DMS114 treated with DMSO at 0.1 percent for 48 hours (cell line): ENCODE results near the gene DIP2A.

Source experiments
- DNase-seq: peaks from one replicate; lab custom pipeline; 2025; ENCODE audit not compliant: unreplicated experiment; lab: John Stamatoyannopoulos, UW

The DIP2A gene, protein sequence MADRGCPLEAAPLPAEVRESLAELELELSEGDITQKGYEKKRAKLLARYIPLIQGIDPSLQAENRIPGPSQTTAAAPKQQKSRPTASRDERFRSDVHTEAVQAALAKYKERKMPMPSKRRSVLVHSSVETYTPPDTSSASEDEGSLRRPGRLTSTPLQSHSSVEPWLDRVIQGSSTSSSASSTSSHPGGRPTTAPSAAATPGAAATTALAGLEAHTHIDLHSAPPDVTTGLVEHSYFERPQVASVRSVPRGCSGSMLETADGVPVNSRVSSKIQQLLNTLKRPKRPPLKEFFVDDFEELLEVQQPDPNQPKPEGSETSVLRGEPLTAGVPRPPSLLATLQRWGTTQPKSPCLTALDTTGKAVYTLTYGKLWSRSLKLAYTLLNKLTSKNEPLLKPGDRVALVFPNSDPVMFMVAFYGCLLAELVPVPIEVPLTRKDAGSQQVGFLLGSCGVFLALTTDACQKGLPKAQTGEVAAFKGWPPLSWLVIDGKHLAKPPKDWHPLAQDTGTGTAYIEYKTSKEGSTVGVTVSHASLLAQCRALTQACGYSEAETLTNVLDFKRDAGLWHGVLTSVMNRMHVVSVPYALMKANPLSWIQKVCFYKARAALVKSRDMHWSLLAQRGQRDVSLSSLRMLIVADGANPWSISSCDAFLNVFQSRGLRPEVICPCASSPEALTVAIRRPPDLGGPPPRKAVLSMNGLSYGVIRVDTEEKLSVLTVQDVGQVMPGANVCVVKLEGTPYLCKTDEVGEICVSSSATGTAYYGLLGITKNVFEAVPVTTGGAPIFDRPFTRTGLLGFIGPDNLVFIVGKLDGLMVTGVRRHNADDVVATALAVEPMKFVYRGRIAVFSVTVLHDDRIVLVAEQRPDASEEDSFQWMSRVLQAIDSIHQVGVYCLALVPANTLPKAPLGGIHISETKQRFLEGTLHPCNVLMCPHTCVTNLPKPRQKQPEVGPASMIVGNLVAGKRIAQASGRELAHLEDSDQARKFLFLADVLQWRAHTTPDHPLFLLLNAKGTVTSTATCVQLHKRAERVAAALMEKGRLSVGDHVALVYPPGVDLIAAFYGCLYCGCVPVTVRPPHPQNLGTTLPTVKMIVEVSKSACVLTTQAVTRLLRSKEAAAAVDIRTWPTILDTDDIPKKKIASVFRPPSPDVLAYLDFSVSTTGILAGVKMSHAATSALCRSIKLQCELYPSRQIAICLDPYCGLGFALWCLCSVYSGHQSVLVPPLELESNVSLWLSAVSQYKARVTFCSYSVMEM (N-terminal part only)

DNA sequence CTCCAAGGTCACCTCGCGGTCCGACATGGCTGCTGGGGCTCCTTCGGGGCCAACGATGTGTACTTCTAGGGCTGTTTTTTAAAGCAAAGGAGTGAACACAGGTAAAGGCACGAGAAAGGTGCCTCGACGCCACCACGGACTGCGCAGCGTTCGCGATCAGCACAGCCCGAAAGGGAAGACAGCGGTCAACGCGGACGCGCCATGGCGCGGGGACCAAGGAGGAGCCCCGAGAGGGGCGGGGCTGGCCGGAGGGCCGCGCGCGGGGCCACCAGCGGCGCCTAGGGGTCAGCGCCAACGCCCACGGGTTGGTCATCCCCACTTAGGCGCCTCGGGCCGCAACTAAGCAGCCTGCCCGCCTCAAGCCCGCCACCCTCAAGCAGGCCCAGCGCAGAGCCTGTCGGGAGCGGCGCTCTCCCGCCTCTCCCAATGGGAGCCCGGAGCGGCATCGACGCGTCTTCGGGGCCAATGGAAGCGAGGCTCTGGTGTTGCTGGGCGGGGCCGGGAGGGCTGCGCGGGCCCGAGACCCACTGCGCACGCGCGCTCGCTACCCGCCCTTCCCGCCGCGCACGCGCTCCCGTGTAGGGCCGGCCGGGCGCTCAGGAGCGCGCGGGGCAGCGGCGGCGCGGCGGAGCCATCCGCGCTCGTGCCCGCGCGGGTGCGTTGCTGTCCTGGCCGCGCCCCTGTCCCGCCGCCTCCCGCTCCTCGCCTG, at the start of gene DIP2A:
Gene DIP2A (plus strand): TSS at position 577 of the 709 bp plus-strand sequence. CDS start 241 bp downstream, outside the sequence.
- DNase-seq, result peak; percentile 82

DNA sequence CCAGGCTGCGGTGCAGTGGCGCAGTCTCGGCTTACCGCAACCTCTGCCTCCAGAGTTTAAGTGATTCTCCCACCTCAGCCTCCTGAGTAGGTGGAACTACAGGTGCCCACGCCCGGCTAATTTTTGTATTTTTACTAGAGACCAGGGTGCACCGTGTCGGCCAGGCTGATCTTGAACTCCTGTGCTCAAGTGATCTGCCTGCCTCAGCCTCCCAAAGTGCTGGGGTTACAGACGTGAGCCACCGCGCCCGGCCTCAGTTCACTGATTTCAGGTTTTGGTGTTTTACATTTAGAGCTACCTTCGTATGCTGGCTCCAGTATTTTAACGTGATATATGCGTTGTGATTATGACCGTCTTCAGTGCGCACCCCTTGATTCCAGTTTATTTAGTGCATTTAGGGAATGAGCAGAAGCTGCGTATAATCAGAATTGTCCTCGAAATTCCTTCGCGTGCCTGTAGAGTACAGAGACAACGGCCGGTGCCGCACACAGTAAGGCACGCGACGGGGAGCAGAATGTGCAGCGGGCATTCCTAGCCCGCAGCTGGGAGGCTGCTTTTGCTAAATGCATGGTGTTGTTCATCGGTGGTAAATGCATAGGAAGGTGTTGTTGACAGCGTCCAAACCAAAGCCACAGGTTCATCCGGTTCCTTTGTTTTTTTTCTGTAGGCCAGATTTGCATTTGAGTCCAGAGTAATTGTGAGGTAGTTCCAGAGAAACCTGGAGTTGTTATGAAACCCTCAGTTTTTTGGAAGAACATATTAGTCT, 48.9 kb upstream of the DIP2A start:
- no peak for DNase-seq

DNA sequence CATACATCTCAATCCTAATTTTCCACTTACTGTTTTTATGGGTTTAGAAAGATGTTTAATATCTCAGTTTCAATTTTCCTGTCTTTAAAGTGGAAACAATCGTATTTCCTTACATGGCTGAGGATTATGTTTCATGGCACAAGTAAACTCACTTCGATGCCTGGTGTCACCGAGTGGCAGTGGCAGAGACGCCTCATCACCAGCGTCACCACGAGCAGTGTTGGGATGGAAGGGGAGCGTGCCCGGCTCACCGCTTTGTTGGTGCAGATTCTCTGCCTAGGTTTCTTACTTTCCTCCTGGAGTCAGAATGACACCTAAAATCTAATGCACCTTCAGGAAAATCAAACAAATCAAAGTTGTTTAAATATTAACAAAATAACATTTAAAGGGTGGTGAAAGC, 48.2 kb upstream of the DIP2A start:
- DNase-seq, result no peak

DNA sequence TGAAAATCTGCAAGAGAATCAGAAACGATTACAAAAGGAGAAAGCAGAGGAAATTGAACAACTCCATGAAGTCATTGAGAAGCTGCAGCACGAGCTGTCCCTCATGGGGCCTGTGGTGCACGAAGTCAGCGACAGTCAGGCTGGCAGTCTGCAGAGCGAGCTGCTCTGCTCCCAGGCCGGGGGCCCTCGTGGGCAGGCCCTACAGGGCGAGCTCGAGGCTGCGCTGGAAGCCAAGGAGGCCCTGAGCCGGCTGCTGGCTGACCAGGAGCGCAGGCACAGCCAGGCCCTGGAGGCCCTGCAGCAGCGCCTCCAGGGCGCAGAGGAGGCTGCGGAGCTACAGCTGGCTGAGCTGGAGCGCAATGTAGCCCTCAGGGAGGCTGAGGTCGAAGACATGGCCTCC, 47.5 kb upstream of the DIP2A start:
- no peak for DNase-seq

DNA sequence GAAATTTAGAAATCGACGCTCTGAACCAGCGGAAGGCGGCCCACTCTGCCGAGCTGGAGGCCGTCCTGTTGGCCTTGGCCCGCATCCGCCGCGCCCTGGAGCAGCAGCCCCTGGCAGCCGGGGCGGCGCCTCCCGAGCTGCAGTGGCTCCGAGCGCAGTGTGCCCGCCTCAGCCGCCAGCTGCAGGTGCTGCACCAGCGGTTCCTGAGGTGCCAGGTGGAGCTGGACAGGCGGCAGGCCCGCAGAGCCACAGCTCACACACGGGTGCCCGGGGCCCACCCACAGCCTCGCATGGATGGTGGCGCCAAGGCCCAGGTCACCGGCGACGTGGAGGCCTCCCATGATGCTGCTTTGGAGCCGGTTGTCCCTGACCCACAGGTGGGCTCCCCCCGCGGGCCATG, 47.0 kb upstream of the DIP2A start:
- DNase-seq, result no peak

DNA sequence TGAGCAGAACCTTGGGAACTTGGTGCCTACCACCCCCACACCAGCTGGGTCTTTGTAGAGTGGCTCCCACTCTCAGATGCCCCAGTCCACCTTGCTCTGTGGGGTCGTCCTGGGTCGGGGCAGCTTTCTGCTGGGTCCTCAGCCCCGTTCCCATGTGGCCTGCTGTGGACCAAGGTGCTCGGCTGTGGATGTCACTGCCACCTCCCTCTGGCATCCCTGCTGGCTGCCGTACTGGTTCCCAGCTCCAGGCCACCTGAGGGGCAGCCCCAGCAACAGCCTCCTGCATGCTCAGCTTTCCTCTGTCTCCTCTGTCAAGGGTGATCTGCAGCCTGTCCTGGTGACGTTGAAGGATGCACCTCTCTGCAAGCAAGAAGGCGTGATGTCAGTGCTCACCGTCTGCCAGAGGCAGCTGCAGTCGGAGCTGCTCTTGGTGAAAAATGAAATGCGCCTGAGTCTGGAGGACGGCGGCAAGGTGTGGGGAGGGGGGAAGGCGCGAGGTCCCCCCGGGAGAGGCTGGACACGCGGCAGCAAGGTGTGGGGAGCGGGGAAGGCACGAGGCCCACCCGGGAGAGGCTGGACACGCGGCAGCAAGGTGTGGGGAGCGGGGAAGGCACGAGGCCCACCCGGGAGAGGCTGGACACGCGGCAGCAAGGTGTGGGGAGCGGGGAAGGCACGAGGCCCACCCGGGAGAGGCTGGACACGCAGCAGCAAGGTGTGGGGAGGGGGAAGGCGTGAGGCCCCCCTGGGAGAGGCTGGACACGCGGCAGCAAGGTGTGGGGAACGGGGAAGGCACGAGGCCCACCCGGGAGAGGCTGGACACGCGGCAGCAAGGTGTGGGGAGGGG, 45.9 kb upstream of the DIP2A start:
- no peak for DNase-seq

DNA sequence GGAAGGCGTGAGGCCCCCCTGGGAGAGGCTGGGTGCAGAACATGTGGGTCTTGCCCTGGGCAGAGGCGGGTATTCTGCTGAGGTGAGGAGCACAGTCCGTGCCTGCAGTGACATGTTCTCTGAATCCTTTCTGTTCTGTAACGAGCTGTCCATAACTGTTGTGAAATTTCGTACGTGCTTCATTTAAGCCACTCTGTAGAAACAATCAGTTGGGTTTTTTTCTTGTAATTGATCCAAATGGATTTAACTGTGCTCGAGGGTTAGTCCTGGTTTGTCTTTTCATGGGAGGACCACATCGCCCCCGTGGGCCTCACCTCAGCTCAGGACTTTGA, 45.4 kb upstream of the DIP2A start:
- DNase-seq, result no peak

DNA sequence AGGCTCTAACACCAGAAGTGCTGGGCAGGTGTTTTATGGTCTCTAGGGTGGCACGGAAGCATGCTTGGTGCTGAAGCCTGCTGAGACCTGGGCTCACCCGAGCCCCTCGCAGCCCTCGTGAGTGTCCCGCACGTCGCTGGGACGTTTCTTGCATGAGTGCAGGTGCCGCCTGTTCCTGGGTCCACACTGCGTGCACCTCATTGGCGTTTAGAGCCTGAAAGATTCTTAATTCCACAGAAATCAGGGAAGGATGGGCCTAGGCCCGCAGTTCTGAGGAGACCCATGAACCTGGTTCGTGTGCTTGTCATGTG, 43.8 kb upstream of the DIP2A start:
- DNase-seq, result no peak

DNA sequence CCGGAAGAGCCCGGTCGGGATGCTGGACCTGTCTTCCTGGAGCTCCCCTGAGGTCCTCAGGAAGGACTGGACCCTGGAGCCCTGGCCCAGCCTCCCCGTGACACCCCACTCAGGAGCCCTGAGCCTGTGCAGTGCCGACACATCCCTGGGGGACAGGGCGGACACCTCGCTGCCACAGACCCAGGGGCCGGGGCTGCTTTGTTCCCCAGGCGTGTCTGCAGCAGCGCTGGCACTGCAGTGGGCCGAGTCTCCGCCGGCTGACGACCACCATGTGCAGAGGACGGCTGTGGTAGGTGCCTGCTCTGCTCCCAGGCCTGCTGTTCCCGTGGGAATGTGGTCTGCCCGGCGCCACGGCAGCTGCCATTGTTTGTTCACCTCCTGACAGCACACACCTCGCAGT, 42.1 kb upstream of the DIP2A start:
- no peak for DNase-seq

DNA sequence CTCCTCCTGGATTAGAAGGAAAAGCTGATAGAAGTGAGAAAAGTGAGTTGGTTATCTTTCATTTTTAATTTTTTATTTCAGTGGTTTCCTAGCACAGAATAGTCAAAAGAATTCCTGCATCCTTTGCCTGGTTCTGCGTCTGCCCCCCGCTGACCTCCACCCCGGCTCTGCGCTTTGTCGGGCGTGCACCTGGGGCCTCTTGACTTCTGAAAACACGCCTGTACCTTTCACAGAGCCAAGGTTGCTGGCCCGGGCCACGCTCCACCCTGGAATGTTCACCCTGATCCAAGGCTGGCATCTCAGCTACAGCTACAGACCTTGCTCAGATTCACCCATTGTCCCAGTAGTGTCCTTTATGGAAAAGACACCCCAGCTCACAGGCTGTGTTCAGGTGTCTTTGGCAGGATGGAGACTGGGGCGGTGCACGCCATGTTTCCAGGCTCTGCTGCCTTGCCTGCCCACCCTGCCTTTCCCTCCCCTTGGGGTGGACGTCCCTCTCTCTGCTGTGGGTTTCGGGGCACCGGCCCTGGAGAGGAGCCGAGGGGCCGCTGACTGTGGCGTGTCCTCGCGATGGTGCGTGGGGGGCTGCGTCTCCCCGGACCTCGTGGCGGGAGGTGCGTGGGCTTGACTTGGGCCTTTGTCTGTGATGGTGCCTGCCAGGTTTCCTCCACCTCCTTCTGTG, 40.3 kb upstream of the DIP2A start:
- DNase-seq, result no peak

DNA sequence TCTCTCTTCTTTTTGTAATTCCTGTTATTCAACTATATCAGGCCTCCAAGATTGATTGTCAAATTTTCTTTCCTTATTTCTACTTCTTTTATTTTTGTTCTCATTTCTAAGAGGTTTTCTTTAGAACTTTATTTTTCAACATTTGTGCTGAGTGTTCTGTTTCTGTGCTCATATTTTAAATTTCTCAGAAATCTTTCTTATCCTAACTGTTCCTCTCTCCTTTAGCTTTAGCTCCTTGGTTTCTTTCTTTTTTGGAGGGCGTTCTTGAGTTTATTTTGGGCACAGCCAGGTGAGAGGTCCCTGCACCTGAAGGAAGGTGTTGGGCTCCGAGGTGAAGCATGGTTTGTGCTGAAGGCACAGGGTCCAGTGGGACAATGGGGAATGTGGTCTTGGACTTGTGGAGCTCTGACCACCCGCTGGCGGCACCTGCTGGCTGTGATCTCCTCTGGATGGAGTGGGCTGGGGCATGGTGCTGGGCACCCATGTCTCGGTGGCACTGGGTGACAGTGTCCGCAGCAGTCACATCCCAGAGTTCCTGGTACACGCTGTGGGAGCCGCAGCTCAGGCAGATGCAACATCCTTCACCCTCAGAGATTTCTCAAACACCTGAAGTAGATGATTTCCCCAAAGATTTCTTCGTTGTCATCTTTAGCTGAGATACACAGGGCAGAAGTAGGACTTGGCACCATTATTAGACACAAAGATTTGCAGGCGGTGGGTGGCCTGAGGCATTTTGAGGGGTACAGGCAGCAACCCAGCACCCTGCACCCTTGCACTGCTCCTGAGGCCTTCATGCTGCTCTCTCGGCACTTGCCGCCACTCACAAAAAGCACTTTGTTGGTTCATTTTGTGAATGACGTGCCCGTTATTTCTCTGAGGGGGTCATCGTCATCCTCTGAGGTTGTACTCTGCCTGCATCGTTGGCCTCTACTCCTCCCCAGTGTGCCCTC, 38.2 kb upstream of the DIP2A start:
- DNase-seq, result no peak

DNA sequence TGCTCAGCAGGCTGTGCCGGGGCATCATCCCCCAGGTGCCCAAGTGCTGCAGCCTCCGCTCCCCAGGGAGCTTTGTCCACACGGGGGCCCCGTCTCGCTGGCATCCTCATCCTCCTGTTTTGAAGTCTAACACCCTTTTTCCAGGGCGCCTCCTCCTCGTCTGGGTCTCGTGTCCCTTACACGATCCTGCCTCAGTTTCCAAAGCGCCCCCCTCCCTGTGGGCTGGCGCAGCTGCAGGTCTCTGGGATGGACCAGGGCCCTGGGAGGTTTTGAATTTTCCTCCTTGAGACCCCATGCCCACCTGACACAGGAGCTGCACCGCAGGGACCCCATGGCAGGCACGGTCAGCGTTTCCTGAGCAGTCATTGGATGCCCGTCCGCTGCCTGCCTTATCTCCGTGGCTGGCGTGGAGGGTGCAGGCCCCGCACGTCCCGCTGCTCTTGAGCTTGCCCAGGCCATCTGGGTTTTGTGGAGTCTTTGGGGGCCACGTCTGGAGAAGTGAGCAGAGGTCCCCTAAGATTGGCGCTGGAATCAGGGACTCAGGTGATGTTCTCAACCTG, 37.4 kb upstream of the DIP2A start:
- DNase-seq, result no peak

DNA sequence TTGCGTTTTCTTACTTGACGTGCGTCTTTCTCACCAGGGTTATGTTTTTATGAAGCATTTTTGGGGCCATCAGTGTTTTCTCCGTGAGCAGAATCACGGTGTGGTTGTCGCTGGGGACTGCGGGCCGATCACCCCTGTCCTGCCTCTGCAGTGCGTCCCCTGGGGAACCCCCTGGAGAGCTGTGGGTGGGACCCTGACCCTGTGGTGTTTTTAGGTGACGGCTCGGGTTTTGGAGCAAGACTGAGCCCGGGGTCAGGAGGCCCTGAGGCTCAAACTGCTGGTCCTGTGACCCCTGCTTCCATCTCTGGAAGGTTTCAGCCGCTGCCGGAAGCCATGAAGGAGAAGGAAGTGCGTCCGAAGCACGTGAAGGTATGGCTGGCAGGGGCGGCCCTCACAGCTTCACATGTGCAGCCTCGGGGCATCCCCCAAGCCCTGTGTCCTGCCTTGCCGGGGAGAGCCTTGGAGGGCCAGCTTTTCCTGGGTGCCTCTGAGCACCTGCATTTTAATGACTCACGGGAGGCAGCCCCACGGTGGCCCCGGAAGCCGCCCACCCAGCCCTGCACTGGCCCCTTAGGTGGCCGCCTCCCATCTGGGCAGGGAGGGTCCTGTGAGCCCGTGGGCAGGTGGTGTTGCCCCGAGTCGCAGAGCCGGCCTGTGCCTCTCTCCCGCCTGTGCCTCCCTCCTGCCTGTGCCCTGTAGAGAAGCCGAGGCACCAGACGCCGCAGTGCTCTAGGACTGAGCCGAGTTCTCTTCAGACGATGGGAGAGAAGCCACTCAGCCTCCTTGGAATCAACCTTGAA, 36.7 kb upstream of the DIP2A start:
- no peak for DNase-seq

DNA sequence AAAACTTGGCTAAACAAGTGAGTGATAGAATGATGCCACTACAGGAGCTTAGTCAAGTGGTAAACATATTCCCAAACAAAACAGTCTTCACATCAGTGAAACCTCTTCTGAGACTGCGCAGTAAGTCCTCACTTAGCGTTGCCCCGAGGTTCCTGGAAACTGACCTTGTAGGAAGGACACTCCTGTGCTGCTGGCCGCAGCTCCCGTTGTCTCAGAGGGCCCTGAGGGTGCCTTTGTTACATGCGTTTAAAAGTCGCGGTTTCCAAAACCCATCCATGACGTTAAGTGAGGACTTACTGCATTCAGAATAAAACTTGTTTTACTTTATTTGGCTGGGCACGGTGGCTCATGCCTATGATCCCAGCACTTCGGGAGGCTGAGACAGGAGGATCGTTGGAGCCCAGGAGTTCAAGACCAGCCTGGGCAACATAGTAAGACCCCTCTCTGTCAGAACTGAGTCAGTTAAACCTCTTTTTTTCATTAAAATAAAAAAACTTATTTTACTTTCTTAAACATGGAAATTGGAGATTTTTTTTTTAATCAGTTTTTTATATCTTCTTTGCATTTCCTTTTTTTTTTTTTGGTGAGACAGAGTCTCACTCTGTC, 36.0 kb upstream of the DIP2A start:
- no peak for DNase-seq

DNA sequence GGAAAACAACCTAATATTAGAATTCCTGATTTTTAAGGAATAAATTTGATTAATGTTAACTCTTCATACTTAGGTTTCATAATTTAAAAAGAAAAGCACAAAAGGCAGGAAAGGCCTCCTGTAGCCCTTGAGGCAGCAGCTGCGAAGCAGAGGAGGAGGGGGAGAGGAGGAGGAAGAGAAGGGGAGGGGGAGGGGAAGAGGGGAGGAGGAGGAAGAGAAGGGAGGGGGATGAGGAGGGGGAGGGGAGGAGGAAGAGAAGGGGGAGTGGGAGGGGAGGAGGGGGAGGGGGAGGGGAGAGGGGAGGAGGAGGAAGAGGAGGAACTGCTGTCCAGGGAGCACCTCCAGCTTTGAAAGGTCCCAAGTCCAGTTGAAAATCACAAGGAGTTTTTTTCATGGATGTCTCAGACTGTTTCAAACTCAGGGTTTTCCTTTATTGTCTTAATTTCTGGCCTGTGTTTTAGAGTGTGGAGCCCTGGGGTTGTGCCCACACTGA, 35.1 kb upstream of the DIP2A start:
- DNase-seq, result no peak

DNA sequence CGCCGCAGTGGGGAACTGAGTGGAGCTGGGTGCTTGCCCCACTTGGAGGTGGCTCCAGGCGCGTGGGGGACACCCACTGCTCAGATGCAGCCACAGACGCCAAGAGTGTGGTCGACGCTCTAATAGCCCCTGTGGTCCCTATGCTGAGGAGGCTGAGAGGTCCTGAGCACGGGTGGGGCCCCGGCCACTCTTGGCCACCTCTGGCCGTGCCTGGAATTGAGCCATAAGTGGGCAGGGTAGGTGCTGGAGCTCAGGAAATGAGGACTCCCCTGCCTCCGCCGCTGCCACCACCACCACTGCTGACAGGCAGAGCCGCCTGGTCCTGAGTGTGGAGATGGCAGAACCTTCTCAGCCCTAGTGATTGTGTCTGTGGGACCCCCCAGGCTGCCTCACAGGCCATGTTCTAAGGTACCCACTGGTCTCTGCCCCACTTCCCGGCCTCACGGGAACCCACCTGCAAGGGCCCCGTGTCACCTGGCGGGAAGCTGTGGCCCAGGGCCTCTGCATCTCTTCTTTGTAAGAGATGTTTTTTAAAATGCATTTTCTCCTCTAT, 34.6 kb upstream of the DIP2A start:
- no peak for DNase-seq
